ENCODE measurements around the gene GALNT18. TPM values are rescaled to one million over a fixed set of nuclear protein-coding genes. Genes with fewer than 3 reads are reported as not detected.

GALNT18 gene
- polyA plus RNA-seq, 12 donors, result 7.0 to 14.2 (median 10.0) TPM; not detected in 1

DNA sequence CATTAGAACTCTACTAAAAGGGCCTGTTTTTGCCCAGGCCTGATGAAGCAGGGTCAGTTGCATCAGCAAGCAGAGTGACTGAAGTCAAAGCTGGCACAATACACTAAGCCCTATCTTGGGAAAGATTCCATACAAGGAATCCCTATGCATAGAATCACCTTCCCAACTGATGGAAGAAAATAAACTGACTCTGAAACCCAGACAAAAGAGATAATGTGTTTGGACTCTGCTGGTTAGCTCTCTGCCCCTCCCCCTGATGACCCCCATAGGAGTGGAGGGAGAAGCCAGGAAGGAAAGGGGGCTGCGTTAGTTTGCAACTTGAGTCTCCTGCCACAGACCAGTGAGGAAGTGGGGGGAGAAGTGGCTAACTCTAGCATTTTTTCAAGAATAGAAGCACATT lies 32.9 kb downstream of the GALNT18 start:
- DNase-seq, result no peak

DNA sequence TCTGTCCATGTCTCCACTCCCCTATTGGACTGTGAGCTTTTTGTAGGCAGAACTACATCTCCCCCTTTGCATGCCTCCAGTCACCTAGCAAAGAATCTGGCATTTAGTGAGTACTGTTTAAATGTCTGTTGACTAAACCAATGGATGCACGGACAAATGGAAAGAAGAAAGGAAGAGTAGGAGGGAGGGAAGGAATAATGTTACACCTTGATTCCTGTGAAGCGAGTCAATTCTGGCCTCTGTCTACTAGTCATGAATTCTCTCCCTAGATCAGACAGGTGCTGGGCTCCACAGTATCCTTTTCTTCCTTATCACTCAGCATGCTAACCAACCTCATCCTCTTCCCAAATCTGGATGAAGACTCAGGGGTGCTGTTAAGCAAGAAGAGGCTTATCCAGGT lies 33.6 kb downstream of the GALNT18 start:
- no peak for DNase-seq

- peak; percentile 32 for DNase-seq
Observed at GRCh38 chr11:11587122-11587521, 34.7 kb downstream of the GALNT18 start.

DNA sequence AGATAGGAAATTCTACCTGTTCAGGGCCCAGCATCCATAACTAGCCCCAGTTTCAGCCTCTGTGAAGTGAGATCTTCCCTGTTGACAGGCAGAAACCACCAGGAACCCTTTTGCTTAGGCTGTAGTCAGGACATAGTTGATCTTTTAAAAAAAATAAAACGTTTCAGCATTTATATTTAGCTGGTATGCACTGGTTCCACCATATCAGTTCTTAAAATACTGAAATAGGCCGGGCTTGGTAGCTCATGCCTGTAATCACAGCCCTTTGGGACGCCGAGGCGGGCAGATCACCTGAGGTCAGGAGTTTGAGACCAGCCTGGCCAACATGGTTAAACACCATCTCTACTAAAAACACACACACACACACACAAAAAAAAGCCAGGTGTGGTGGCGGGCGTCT lies 35.3 kb downstream of the GALNT18 start:
- no peak for DNase-seq

DNA sequence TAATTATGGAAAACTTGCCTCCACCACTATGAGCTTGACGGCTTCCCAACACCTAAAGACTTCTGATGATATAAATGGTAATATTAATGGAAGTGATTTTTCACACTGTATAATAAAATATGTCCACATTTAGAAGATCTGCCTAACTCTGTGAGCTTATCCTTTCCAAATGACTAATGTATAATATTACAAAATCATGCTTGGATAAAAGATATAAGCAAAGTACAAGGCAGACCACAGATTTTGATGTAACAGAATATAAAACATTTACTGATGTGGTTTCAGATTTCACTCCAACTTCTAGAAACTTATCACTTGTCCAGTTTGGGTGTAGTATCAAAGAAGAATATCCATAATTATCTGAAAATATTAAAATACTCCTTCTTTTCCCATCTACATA lies 36.9 kb downstream of the GALNT18 start:
- DNase-seq, result no peak

GRCh38 chr11:11584530-11584810 lies 37.3 kb downstream of the GALNT18 start:
- DNase-seq, result no peak

DNA sequence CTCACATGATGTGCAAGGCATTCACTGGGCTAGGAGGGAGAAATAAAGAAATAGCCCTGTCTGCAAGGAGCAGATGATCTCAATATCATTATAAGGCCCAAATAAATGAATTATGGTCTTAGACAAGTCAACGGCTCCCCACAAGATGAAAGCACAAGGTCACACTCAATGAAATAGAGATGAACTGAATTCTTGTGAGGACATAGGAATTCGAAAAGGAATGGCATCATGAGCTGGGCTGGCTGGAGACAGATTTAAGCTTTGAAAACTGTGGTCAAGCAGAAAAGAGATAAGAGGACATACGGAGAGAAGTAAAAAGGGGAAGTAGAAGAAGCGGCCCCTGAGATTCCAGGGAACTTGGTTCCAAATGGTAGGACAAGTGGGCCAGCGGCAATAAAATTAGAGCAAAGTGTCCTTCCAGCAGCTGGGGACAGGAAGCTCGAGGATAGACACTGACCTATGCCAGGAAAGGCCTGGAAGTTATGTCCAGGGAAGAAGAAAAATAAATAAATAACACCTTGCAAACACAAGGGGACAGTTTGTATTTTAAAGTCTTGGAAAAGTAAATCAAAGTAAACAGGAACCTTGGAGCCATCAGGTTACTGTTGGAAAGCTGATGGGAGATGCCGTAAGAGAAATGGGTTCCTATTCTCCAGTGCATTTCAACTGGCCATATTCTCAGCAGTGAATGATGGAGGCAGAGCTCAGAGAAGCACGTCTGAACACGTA lies 37.8 kb downstream of the GALNT18 start:
- DNase-seq, result no peak

DNA sequence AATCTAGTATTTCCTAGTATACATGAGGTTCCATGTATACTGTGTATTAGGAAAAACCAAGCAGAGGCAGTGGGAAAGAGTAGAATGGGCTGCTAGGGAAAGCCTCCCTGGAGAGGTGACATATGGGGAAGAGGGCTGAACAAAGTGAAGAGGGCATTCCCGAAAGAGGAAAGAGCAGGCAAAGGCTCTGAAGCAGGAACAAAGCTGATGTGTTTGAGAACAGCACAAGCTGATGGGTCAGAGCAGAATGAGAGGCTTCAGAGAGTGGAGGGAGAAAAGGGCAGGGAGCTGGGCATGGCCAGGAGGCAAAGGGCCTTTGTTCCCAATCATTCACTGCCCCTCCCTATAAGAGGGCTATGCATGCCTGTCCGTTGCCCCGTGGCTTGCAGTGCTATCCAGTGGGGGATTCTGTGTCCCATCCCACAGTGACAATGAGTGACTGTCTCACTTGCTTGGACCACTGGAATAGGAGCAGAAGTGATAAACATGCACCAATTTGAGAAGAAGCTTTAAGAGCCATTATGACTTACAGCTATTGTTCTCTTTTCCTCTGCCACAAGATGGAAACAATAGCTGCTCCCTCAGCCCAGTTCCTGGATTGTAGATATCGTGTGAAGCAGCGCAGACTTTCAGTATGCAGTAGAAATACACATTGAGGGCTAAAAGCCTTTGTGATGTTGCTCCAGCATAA lies 39.6 kb downstream of the GALNT18 start:
- no peak for DNase-seq

DNA sequence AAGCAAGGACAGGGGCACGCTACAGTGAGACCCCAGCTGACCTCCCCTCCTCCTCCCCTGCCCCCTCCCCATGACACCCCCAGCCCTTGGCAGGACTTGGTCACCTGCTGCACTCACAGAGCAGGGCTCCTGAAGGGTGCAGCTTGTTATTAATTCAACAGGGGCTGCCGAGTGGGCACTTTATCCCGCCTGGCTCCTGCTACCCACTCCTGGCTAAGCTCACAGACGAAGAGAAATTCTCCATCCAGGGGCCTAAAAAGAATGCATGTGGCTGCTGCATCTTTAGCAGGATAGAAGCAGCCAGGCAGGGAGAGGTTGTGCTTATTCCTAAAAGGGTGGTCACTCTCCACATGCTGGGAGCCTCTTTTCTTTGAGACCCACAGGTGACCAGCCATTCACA lies 40.3 kb downstream of the GALNT18 start:
- no peak for DNase-seq

GRCh38 chr11:11580841-11581411 lies 40.9 kb downstream of the GALNT18 start:
- DNase-seq, result no peak

DNA sequence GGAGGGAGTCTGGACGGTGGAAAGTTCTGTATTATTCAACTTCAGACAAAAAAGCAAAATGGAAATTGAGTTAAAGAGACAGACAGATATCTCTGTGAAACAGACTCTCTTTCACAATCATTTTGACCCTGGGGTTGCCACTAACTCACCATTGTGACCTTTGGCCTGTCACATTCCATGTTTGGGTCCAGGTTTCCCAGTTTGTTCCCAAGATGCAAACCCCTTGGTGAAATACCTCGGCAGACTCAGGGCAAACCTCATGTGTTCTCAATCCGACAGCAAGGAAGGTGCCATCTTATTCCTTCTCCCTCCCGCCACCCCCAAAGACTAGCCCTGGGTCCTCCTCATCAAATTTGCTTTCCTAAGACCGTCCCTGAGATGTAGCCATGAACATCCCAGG lies 41.8 kb downstream of the GALNT18 start:
- no peak for DNase-seq

DNA sequence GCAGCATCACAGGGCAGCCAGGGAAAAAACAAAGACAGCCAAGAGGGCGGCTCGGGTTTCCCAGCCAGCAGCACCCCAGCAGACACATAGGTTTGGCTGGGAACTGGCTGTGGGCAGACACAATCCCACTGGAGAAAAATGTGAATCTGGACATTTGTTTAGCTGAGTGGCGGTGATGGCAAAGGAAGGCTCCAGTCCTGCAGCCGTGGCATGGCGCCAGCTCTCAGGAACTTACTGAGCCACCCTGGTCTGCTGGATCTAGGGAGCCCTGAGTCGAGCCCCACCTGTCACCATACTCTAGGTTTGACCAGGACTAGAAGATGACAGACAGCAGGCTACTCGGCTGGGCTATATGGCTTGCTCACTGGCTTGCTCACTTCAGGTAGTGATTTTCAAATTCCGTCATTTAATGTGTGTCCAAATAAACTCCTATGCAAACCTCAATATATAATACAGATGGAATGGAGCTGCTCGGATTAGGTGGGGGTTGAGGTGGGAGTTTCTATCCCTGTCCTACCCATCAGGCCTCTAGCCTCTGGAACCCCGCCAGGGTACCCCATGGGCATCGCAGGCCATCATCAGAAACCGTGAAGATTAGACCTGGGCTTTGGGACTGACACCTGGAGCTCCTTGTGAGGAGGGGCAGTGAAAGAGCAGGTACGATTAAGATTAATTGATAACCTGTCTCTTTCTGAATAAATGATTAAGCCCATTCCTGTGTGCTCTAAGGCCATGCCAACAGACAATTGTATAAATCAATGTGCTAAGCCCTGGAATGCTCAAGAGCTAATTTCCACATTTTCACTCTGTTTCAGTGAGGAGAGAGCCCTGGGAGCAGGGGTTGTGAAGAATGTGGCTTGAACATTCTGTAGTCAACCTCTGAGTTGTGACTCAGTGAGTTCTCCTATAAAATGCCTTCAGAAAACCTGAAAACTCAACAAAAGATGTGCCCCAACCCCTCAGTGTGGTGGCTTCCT lies 42.5 kb downstream of the GALNT18 start:
- no peak for DNase-seq

GRCh38 chr11:11577932-11578911 lies 43.6 kb downstream of the GALNT18 start:
- no peak for DNase-seq

DNA sequence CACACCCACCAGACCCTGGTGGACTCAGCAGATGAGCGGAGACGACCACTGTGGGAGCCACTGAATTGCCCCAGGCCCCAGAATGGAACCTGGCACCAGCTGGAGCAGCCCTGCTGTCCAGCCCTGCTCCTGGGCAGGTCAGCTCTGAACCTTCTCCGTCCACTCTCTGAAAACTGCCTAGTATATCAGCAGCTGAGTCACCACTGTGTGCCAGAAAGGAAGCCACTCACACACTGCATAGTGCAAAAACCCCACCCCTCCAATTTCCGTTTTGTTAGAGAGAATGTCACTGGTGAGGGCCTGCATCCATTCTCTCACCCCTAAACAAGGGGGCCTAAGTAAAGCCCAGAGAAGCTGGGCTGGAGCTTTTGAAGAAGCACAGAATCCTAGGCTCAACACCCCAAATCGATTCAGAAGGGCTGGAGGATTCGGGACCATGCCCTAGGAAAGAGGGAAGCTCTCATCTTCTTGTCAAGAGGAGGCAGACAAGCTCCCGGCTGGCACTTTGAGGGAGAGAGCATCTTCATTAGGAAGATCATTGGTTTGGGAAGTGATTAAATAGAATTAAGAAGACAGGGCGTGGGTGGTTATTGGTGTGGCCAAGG lies 44.5 kb downstream of the GALNT18 start:
- DNase-seq, result no peak

GRCh38 chr11:11574373-11575287 lies 47.2 kb downstream of the GALNT18 start:
- no peak for DNase-seq

DNA sequence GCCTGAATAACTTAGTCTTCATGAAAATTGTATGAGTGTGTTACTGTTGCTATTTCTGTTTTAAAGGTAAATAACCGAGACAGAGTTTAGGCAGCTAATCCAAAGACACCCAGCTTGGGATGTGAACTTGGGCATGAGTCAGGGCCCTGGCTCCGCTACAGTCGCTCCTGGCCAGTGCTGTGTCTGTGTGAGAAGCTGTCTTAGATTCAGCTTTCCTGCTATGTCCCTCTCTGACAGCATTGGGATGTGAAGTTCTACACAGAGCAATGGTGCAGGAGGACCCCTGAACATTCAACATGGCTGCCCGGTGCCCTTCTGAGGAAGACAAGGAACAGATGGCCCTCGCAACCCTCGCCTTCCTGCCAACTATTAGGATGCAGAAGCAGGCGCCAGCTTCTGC lies 49.4 kb downstream of the GALNT18 start:
- no peak for DNase-seq

- no peak for DNase-seq
Observed at GRCh38 chr11:11571893-11572292, 49.9 kb downstream of the GALNT18 start.

GRCh38 chr11:11570823-11571222 lies 51.0 kb downstream of the GALNT18 start:
- no peak for DNase-seq

DNA sequence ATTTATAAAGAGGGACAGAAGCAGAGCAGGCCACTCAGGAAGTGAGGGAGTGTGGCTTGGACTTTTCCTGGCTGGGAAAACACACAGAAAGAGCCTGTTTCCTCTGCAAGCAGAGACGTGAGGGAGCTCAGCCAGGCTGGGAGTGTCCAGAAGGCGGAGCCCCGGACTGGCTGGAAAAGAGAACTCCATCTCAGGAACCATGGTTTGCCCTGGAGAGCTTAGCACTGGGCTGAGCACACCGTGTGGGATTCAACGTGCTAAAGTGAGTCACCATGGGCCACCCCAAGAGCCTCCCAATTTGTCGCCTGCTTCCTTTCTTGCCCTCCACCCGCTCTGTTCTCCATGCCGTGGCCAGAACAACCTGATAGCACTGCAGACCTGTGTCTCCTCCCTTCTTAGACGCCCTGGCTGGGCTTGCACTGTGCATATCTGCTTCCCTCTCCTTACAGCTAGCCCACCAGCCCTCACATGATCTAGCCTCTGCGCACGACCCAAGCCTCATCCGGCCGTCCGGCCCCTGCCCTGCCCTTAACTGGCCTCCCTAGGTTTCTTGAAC lies 51.8 kb downstream of the GALNT18 start:
- peak; percentile 81 for DNase-seq

Data from muscle of arm (tissue), 12 donors.